ENCODE measurements around the gene SLC30A3.

Gene SLC30A3

DNA sequence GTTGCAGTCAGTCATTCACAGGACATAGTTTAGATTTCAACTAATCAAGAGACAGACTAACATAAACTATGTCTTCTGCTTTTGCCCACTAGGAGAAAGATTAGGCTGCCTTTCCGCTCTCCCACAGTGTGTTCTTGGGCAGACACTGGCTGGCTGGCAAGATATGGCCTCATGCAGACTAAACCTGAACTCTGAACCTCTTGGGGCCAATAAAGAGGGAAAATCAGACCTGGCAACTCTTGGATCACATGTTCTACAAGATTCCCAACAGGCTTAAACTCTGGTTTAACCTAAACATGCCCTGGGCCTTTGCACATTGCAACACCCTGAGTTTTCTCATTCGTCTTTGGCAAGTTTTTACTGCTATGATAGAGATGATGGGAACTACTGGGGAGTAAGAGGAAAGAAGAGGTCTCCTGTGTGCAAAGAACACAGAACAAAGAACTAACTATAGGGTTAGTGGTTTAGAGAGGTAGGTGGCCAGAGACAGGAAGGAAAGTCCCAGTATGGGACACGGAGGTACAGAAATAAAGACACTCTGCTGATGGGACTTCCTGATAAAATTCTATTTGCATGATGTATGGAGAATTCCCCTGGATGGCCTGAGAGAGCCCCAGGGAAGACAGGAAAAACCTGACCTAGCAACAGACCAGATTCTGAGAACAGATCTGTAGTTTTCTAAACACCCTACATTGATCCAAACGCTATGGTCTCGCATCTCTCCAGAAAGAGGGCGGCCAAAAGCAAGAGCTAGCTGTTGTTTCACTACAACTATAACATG lies 53.0 kb downstream of the SLC30A3 start:
- TF ChIP-seq, protein P1, sequence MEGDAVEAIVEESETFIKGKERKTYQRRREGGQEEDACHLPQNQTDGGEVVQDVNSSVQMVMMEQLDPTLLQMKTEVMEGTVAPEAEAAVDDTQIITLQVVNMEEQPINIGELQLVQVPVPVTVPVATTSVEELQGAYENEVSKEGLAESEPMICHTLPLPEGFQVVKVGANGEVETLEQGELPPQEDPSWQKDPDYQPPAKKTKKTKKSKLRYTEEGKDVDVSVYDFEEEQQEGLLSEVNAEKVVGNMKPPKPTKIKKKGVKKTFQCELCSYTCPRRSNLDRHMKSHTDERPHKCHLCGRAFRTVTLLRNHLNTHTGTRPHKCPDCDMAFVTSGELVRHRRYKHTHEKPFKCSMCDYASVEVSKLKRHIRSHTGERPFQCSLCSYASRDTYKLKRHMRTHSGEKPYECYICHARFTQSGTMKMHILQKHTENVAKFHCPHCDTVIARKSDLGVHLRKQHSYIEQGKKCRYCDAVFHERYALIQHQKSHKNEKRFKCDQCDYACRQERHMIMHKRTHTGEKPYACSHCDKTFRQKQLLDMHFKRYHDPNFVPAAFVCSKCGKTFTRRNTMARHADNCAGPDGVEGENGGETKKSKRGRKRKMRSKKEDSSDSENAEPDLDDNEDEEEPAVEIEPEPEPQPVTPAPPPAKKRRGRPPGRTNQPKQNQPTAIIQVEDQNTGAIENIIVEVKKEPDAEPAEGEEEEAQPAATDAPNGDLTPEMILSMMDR (IDR thresholded peaks at IDR 0.05) = no peak

DNA sequence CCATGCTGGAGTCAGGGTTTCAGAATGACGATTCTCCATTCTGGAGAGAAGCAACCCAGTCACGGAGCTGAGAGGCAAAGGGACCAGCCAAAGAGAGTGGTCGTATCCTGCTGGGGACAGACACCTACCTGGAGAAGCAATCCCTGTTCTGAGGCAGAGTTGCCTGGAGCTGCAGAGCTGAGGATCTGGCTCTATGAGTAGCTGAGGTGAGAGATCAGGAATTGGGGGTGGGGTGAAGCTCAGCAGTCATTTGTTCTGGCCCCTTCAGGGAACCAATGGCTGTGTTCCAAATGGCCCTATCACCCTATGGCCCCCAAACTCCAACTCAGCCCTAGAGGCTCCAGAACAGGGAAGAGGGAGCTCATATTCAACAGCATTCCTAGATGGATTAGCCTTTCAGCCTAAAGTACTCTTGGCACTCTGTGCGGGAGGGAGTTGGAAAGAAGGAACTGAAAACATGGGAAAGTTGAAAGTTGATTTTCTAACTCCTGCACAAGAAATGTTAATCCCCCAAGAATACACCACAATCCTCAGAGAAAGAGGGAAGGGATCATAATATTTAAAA lies 54.3 kb downstream of the SLC30A3 start:
- TF ChIP-seq, protein P1 (IDR thresholded peaks at IDR 0.05) = no peak

DNA sequence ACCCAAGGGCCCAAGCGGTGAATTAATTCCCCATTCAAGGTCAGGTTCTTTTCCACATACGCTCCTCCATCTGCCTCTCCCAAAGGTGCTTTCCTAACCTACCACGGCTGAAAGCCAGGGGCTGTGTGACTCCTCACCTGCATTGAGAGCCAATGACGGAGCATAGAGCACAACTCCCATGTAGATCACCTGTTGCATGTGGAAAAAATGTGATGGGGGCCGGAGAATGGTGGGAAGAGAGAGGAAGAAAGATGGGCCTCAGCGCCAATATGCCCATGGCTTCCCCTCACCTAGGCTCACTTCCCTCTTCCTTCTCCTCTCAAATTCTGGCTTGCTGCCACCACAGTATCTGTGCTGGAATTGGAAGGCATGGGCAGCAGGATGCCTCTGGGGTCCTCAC lies 56.5 kb downstream of the SLC30A3 start:
- TF ChIP-seq, protein P1 (IDR thresholded peaks at IDR 0.05) = no peak

DNA sequence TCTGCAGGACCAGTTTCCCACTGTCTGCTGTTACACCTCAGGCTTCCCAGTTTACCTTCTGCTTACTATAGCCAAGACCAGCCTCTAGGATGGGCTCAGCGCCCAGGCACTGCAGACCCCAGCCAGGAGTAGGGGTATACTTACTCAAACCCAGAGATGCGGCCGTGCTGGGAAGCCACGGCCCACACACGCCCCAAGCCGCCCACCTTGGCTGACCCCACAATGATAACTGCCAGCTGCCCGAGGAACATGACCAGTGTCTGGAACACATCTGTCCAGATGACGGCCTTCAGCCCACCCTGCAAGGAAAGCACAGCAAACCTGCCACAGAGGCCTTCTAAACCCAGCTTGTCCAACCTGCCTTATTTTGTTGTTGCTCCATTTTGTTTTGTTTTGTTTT lies 57.6 kb downstream of the SLC30A3 start:
- TF ChIP-seq, protein P1 (IDR thresholded peaks at IDR 0.05) = no peak

DNA sequence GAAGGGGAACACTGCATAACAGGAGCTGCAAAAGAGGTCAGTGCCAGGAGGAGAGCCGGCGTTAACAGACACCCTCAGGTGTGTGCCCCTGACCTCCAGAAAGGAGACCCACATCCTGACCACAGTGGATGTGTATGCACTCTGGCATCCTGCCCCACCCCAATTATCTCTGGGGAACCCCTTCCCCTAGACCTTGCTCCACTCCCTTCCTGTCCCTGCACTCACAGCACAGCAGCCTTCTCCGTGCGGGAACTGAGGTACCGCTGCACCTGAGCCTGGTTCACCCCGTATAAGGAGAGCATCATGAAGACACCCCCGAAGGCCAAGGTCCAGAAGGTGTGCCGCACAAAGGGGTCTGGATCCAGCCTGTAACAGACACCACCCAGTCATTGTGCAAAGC lies 58.3 kb downstream of the SLC30A3 start:
- TF ChIP-seq, protein P1 (IDR thresholded peaks at IDR 0.05) = no peak

DNA sequence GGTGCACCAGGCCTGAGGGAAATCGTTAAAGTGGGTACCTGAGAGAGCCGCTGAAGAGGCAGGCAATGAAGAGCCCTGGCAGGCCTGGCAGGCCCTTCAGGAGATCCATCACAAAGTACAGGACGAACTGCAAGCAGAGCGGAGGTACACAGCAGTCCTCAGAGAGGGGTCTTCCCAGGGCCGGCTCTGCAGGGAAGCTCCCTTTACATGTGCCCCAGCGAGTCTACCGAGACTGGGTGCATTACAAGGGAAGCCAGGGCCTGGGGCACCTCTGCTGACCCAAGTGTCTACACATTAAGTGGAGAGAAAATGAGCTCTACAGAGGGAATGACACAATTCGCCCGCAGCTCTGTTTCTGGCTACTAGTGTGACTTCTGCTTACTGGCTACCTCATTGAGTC lies 59.1 kb downstream of the SLC30A3 start:
- TF ChIP-seq, protein P1 (IDR thresholded peaks at IDR 0.05) = no peak

Measured in LNCAP (cell line).